OCI-LY3 (cell line): ENCODE data around the gene CRB2.

ENCODE experiments used
- CTCF ChIP-seq: fragments of 200-600, 300-600 bp; sonication (generic); IDR thresholded peaks from 2 replicates; pipeline ENCODE4 v1.5.1; 2014; ENCODE audit warnings: antibody characterized with exemption, low read length, low read depth
- EZH2phosphoT487 ChIP-seq: fragments of 200-600 bp; shearing (Covaris generic); IDR thresholded peaks from 2 replicates; pipeline ENCODE4 v1.6.1; 2018; ENCODE audit warnings: antibody characterized with exemption, mixed run types, low read depth

DNA sequence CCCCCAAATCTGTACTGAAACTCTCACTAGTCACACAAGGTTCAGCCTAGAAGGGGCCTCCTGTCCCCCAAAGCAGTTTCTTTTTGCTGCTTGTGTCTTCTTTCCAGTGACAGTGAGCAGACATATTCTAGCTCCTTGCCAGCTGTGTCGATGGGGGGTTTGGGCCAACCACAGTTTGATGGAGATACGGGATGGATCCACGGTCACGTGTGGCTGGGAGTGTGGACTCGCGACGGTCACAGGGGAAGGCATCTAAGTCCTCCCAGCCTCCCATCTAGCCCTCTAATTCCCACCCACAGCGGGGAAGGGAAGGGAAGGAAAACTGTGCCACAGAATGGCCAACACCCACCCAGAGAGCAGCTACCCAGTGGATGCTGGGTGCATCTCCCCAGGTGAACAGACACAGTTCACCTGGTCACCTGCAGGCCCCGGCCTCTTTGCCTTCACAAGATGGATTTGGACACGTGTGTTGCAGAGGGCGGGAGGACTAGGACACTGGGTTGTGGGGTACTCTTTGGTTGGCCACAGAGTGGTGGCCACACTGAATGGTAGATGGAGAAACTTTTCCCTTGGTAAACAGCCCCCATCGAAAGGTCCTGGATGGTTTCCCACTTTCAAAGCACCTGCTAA is 54.4 kb downstream of the CRB2 start:
- TF ChIP-seq CTCF: no peak
- TF ChIP-seq EZH2phosphoT487: no peak
